ENCODE data around the gene SMARCA1. TPM values are rescaled to one million over a fixed set of nuclear protein-coding genes. Genes with fewer than 3 reads are reported as not detected.

Gene SMARCA1
- total RNA-seq, 1 experiment from 2014 or later, result 88.5 TPM

- no peaks in the 10 kb centered on the region for H3K4me1 ChIP-seq (replicated peaks; ENCODE audit: insufficient read depth)
- no peak overlapping the region for H3K4me2 ChIP-seq
- ChIA-PET POLR2A (ENCODE audit: unreplicated experiment) (interaction anchor here (0.6 kb wide), 1 partner anchor 555 kb away, joined by 6 read pairs; no protein-coding TSS in a partner anchor), CTCF (no interaction called here)
- no peak for DNase-seq
- TF ChIP-seq EZH2 (IDR thresholded peaks at IDR 0.05; ENCODE audit: low read depth), result no peak
- no peak for TF ChIP-seq CTCF (conservative IDR thresholded peaks at IDR 0.05)
- H3K27ac ChIP-seq, result no peak overlapping the region
- H3F3A ChIP-seq (ENCODE audit: insufficient read depth, low read depth), result no peaks in the 10 kb centered on the region
- no peaks in the 10 kb centered on the region for H3K79me2 ChIP-seq (ENCODE audit: low read depth)
- H3K9me3 ChIP-seq (ENCODE audit: insufficient read depth, low read depth), result no peaks in the 10 kb centered on the region
- H3K9me2 ChIP-seq (ENCODE audit: insufficient read depth), result no peaks in the 10 kb centered on the region
- peaks cover 31% of the 10 kb centered on the region for H3K36me3 ChIP-seq (ENCODE audit: low read depth)
- H3K27me3 ChIP-seq (ENCODE audit: insufficient read depth, low read depth), result no peaks in the 10 kb centered on the region
- no TSS peak for BruUV-seq (replicated peaks)
- intact Hi-C loops (cut with micrococcal nuclease; ENCODE audit: unreplicated experiment), result no loop called here
- H3K4me3 ChIP-seq, result no peak overlapping the region
- no peaks in the 10 kb centered on the region; the same call in 1 of the 2 replicates for H4K20me1 ChIP-seq (ENCODE audit: insufficient read depth)
- H2AFZ ChIP-seq, result no peak overlapping the region
These were observed 30.5 kb upstream of the SMARCA1 start for GRCh38 chrX:129553619-129554288.

- H2AFZ ChIP-seq, result no peak overlapping the region
- no peaks in the 10 kb centered on the region for H3K4me1 ChIP-seq (replicated peaks; ENCODE audit: insufficient read depth)
- H3K9me2 ChIP-seq (ENCODE audit: insufficient read depth), result no peaks in the 10 kb centered on the region
- ChIA-PET POLR2A (ENCODE audit: unreplicated experiment) (no interaction called here), CTCF (no interaction called here)
- intact Hi-C loops (cut with micrococcal nuclease; ENCODE audit: unreplicated experiment), result no loop called here
- peaks cover 35% of the 10 kb centered on the region for H3K36me3 ChIP-seq (ENCODE audit: low read depth)
- TF ChIP-seq CTCF (conservative IDR thresholded peaks at IDR 0.05), result no peak
- TF ChIP-seq EZH2 (IDR thresholded peaks at IDR 0.05; ENCODE audit: low read depth), result no peak
- DNase-seq, result no peak
- H3K79me2 ChIP-seq (ENCODE audit: low read depth), result no peaks in the 10 kb centered on the region
- no peaks in the 10 kb centered on the region; the same call in 1 of the 2 replicates for H4K20me1 ChIP-seq (ENCODE audit: insufficient read depth)
- H3K27ac ChIP-seq, result no peak overlapping the region
- H3K4me2 ChIP-seq, result no peak overlapping the region
- H3K4me3 ChIP-seq, result no peak overlapping the region
- H3K27me3 ChIP-seq (ENCODE audit: insufficient read depth, low read depth), result no peaks in the 10 kb centered on the region
- no peaks in the 10 kb centered on the region for H3F3A ChIP-seq (ENCODE audit: insufficient read depth, low read depth)
- H3K9me3 ChIP-seq (ENCODE audit: insufficient read depth, low read depth), result no peaks in the 10 kb centered on the region
- BruUV-seq (replicated peaks), result no TSS peak
These were observed 25.8 kb upstream of the SMARCA1 start for GRCh38 chrX:129549124-129549523.

DNA sequence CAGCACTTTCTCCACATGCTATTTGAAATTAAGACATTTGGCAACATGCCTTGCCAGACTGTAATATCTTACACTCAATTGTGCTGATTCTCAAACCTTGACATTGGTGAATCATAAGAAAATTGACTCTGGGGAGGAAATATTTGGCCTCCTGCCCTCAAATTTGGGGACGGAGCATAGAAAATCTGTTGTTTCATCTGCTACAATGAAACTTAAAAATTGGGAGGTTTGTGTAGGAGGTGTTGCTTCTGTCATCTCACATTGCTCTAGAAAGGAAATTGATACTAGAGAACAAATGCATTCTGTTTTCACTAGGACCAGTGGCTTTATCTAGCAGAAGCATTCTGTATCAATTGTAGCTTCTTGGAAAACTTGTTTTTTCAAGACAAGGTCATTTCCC, 22.1 kb upstream of the SMARCA1 start:
- Histone ChIP-seq H4K20me1 (ENCODE audit: insufficient read depth) (no peaks in the 10 kb centered on the region; the same call in 1 of the 2 replicates), H3F3A (ENCODE audit: insufficient read depth, low read depth) (no peaks in the 10 kb centered on the region), H3K36me3 (ENCODE audit: low read depth) (peaks cover 40% of the 10 kb centered on the region), H3K27me3 (ENCODE audit: insufficient read depth, low read depth) (no peaks in the 10 kb centered on the region), H3K4me2 (no peak overlapping the region), H3K9me2 (ENCODE audit: insufficient read depth) (no peaks in the 10 kb centered on the region), H3K9me3 (ENCODE audit: insufficient read depth, low read depth) (no peaks in the 10 kb centered on the region), H3K79me2 (ENCODE audit: low read depth) (peaks cover 21% of the 10 kb centered on the region), H3K4me3 (no peak overlapping the region), H3K27ac (no peak overlapping the region), H3K4me1 (replicated peaks; ENCODE audit: insufficient read depth) (peaks cover 11% of the 10 kb centered on the region), H2AFZ (no peak overlapping the region)
- TF ChIP-seq CTCF (conservative IDR thresholded peaks at IDR 0.05) (no peak), EZH2 (IDR thresholded peaks at IDR 0.05; ENCODE audit: low read depth) (no peak)
- intact Hi-C loops (cut with micrococcal nuclease; ENCODE audit: unreplicated experiment), result no loop called here
- BruUV-seq (replicated peaks), result no TSS peak
- POLR2A ChIA-PET (ENCODE audit: unreplicated experiment), result no interaction called here
- no peak for DNase-seq
- CTCF ChIA-PET, result no interaction called here
